ENCODE data around the gene MPG.

MPG gene

DNA sequence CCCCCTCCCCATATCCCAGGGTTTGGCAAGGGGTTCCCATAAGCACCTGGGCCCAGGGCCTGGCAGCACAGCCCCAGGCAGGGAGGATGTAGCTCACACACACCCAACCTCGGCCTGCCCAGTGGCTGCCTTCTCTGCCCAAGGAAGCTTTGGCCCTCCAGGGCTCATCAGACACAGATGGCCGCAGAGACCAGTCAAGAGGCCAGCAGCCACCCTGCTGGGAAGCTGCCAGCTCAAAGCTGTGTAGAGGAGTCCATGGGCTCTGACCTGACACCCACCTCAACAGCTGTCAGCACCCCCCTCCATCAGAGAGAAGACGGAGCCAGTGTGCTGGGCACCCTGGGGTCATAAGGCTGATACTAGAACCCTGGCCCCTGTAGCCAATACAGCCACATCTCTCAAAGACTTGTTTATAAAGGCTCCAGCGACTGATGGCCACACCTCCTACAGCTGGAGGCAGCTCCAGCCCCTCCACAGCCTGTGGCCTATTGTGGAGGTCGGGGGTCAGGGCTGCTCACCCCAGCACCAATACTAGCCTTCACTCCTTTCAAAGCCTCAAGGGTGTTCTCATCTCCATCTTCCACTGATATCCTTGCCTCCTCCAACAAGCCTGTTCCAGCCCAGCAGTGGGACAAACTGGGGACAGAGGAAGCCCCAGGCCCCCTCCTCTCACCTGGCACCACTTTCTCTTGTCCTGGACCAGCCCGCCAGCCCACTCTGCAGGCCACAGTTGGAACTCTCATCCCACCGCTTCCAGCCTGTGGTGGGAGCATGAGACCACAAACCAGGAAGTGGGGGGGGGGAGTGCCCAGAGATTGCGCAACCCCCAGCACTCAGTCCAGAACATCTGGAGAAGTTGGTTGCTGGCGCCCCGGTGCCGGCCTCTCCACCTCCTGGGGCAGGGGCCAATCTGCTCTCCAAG, 2.2 kb upstream of the MPG start:
- TF ChIP-seq, protein P1, sequence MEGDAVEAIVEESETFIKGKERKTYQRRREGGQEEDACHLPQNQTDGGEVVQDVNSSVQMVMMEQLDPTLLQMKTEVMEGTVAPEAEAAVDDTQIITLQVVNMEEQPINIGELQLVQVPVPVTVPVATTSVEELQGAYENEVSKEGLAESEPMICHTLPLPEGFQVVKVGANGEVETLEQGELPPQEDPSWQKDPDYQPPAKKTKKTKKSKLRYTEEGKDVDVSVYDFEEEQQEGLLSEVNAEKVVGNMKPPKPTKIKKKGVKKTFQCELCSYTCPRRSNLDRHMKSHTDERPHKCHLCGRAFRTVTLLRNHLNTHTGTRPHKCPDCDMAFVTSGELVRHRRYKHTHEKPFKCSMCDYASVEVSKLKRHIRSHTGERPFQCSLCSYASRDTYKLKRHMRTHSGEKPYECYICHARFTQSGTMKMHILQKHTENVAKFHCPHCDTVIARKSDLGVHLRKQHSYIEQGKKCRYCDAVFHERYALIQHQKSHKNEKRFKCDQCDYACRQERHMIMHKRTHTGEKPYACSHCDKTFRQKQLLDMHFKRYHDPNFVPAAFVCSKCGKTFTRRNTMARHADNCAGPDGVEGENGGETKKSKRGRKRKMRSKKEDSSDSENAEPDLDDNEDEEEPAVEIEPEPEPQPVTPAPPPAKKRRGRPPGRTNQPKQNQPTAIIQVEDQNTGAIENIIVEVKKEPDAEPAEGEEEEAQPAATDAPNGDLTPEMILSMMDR (IDR thresholded peaks at IDR 0.05; ENCODE audit: low read length, missing control alignments) = peak; percentile 44
- peak; percentile 92 for DNase-seq (ENCODE audit: low read depth)
- no peak overlapping the region for H3K4me3 ChIP-seq (replicated peaks; ENCODE audit: low read depth, low read length)

DNA sequence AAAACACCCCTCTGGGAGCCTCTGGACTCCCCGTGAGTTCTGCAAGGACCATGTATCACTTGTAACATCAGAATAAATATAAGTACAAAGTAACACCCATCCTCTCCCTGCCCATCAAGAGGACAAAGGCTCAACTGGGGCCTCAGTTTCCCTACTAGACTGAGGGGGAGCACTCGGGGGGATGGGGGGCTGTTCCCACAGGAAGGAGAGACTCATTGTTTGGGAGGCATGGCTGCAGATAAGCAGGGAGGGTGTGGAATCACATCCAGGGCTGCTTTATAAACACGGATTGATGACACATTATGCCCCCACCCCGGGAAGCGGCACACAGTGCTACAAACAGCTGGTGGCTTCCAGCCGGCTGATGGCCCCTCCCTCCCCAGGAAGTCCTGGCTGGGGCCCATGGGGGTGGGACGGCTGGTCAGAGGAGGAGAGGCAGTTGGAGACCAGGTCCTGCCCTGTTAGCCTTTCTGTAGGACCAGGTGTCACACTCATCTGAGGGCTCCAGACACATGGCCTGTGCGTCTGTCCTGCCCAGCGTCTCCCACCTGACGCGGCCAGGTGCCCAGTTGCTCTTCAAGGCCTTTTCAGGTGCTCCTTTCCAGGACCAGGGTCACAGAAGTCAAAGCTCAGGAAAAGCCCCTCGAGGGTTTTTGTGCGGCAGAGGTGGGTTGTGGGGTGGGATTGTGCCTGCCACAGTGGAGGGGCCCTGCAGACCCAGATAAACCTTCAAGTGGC, 1.3 kb upstream of the MPG start:
- H3K4me3 ChIP-seq (replicated peaks; ENCODE audit: low read depth, low read length) = peak overlapping the region; percentile 67
- DNase-seq (ENCODE audit: low read depth) = peak; percentile 84
- TF ChIP-seq, protein P1 (IDR thresholded peaks at IDR 0.05; ENCODE audit: low read length, missing control alignments) = no peak

GRCh38 chr16:77273-77806, 685 bp upstream of the MPG start:
- H3K4me3 ChIP-seq (replicated peaks; ENCODE audit: low read depth, low read length) = peak overlapping the region; percentile 67
- DNase-seq (ENCODE audit: low read depth) = peak; percentile 81
- TF ChIP-seq, protein P1 (IDR thresholded peaks at IDR 0.05; ENCODE audit: low read length, missing control alignments) = no peak

GRCh38 chr16:78444-79150, 572 bp downstream of the MPG start:
- TF ChIP-seq, protein P1 (IDR thresholded peaks at IDR 0.05; ENCODE audit: low read length, missing control alignments) = no peak
- H3K4me3 ChIP-seq (replicated peaks; ENCODE audit: low read depth, low read length) = peak overlapping the region; percentile 67
- DNase-seq (ENCODE audit: low read depth) = peak; percentile 63

DNA sequence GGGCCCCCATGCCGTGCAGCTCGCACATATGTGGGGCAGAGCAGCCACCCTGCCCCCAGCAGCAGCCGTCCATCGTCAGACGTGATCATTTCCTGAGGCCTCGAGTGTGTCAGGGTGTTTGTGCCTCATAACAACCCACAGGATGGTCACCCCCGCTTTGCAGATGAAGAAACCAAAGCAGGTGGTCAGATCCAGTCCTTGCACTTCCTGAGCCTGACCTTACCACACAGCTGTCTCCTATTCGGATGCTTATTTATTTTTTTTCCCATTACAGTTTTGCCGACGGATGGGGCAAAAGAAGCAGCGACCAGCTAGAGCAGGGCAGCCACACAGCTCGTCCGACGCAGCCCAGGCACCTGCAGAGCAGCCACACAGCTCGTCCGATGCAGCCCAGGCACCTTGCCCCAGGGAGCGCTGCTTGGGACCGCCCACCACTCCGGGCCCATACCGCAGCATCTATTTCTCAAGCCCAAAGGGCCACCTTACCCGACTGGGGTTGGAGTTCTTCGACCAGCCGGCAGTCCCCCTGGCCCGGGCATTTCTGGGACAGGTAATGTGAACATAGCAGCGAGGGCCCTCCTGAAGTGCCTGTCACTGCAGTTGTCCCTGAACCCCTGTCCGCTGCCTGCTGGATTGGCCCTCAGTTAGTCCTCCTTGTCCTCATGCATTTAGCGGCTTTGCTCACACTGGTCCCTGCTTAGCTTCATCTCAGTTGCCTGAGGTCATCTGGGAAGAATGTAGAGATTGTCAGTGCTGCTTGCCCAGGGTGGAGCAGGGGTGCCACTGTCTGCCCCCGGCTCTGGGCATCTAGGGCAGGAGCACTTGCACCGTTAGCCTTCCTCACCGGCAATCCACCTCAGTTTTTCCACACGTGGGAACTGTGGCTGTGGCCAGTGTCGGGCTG, 1.4 kb downstream of the MPG start:
- DNase-seq (ENCODE audit: low read depth) = peak; percentile 49
- peak overlapping the region; percentile 67 for H3K4me3 ChIP-seq (replicated peaks; ENCODE audit: low read depth, low read length)
- TF ChIP-seq, protein P1 (IDR thresholded peaks at IDR 0.05; ENCODE audit: low read length, missing control alignments) = no peak
